BE2C (cell line): ENCODE data around the gene NFE2L3.
"Not testable (repeated sequence)": the region's sequence is repeated elsewhere in the genome, so short reads cannot be mapped to it uniquely, and the experiment has no call there.

Experiments used
- DNase-seq: peaks from one replicate; pipeline ENCODE4 v3.0.0-alpha.2; 2020
- H3K27me3 ChIP-seq: fragments of 250-450 bp; sonication (Bioruptor Pico); 2 replicates; pipeline ENCODE4 v1.5.1; 2020; ENCODE audit warnings: mild to moderate bottlenecking
- H3K36me3 ChIP-seq: fragments of 250-450 bp; sonication (Bioruptor Pico); 2 replicates; pipeline ENCODE4 v1.5.1; 2020; ENCODE audit warnings: mild to moderate bottlenecking
- H3K4me1 ChIP-seq: fragments of 250-450 bp; sonication (Bioruptor Pico); 2 replicates; pipeline ENCODE4 v1.5.1; 2020
- H3K4me3 ChIP-seq: 2 replicates; pipeline ENCODE4 v1.5.1; 2011; ENCODE audit warnings: low read depth, low read length
- H3K9me3 ChIP-seq: fragments of 250-450 bp; sonication (Bioruptor Pico); 2 replicates; pipeline ENCODE4 v1.5.1; 2020
- CTCF ChIP-seq: IDR thresholded peaks from 2 replicates; pipeline ENCODE4 v1.5.1; 2012; ENCODE audit warnings: mild to moderate bottlenecking, low read depth, low read length

The NFE2L3 gene

GRCh38 chr7:26144184-26145080, 7.6 kb upstream of the NFE2L3 start:
- no peak overlapping the region for H3K4me3 ChIP-seq
- H3K36me3 ChIP-seq, result no peaks in the 10 kb centered on the region
- TF ChIP-seq CTCF, result no peak
- H3K4me1 ChIP-seq, result no peaks in the 10 kb centered on the region
- H3K27me3 ChIP-seq, result 0 out of 2 replicates have a peak, but pooled peaks cover 2% of the 10 kb centered on the region
- no peak for DNase-seq
- no peaks in the 10 kb centered on the region for H3K9me3 ChIP-seq

- no peak for TF ChIP-seq CTCF
- DNase-seq, result no peak
- H3K36me3 ChIP-seq, result no peaks in the 10 kb centered on the region
- peaks cover 5% of the 10 kb centered on the region; the same call in 1 of the 2 replicates for H3K27me3 ChIP-seq
- H3K4me1 ChIP-seq, result no peaks in the 10 kb centered on the region
- H3K4me3 ChIP-seq, result no peak overlapping the region
- H3K9me3 ChIP-seq, result no peaks in the 10 kb centered on the region
Observed at GRCh38 chr7:26145238-26145637, 6.8 kb upstream of the NFE2L3 start.

- TF ChIP-seq CTCF, result no peak
- Histone ChIP-seq H3K9me3 (peaks cover 3% of the 10 kb centered on the region; the same call in 1 of the 2 replicates), H3K4me3 (no peak overlapping the region), H3K4me1 (no peaks in the 10 kb centered on the region), H3K27me3 (peaks cover 20% of the 10 kb centered on the region), H3K36me3 (no peaks in the 10 kb centered on the region)
- DNase-seq, result no peak
Observed at GRCh38 chr7:26147030-26147429, 5.0 kb upstream of the NFE2L3 start.

- not testable (repeated sequence) for DNase-seq, H3K4me3 ChIP-seq, H3K36me3 ChIP-seq
Observed at GRCh38 chr7:26147646-26148306, 4.2 kb upstream of the NFE2L3 start.

GRCh38 chr7:26148307-26148700, 3.7 kb upstream of the NFE2L3 start:
- not testable (repeated sequence) for H3K36me3 ChIP-seq, H3K9me3 ChIP-seq, DNase-seq, H3K4me3 ChIP-seq, H3K4me1 ChIP-seq
- peaks cover 31% of the 10 kb centered on the region for H3K27me3 ChIP-seq

More at GRCh38 chr7:26147646-26148306, 4.2 kb upstream of the NFE2L3 start:
- not testable (repeated sequence) for H3K4me1 ChIP-seq, H3K9me3 ChIP-seq
- peaks cover 28% of the 10 kb centered on the region for H3K27me3 ChIP-seq

GRCh38 chr7:26149391-26149977, 2.5 kb upstream of the NFE2L3 start:
- TF ChIP-seq CTCF, result no peak
- Histone ChIP-seq H3K27me3 (peaks cover 42% of the 10 kb centered on the region), H3K4me3 (no peak overlapping the region), H3K9me3 (peaks cover 3% of the 10 kb centered on the region; the same call in 1 of the 2 replicates), H3K36me3 (no peaks in the 10 kb centered on the region), H3K4me1 (no peaks in the 10 kb centered on the region)
- no peak for DNase-seq

GRCh38 chr7:26151096-26151495, 902 bp upstream of the NFE2L3 start:
- DNase-seq, result no peak
- no peak for TF ChIP-seq CTCF
- H3K4me1 ChIP-seq, result no peaks in the 10 kb centered on the region
- no peaks in the 10 kb centered on the region for H3K36me3 ChIP-seq
- no peak overlapping the region for H3K4me3 ChIP-seq
- peaks cover 3% of the 10 kb centered on the region; the same call in 1 of the 2 replicates for H3K9me3 ChIP-seq
- H3K27me3 ChIP-seq, result peaks cover 58% of the 10 kb centered on the region
